HG02885 (cell line): ENCODE results near the gene TRAF1.
A peak's percentile ranks its signal among the peaks of the same experiment; 100 is the strongest.

ENCODE experiments used
- ATAC-seq: cut with Tn5 transposase; IDR thresholded peaks from one replicate; pipeline ENCODE4 v1.9.1; 2021; ENCODE audit warnings: mild to moderate bottlenecking; ENCODE audit not compliant: unreplicated experiment, poor library complexity

Gene TRAF1

GRCh38 chr9:120891884-120892747 lies 34.5 kb downstream of the TRAF1 start:
- peak; percentile 36 for ATAC-seq

GRCh38 chr9:120891245-120891883 lies 35.2 kb downstream of the TRAF1 start:
- no peak for ATAC-seq

- no peak for ATAC-seq
Observed at GRCh38 chr9:120890320-120891244, 36.0 kb downstream of the TRAF1 start.

- no peak for ATAC-seq
Observed at GRCh38 chr9:120889606-120890271, 36.9 kb downstream of the TRAF1 start.

GRCh38 chr9:120888626-120889025 lies 38.0 kb downstream of the TRAF1 start:
- ATAC-seq, result no peak

- no peak for ATAC-seq
Observed at GRCh38 chr9:120886490-120886967, 40.1 kb downstream of the TRAF1 start.

- no peak for ATAC-seq
Observed at GRCh38 chr9:120885958-120886357, 40.6 kb downstream of the TRAF1 start.

- no peak for ATAC-seq
Observed at GRCh38 chr9:120885457-120885856, 41.1 kb downstream of the TRAF1 start.

- no peak for ATAC-seq
Observed at GRCh38 chr9:120883608-120883996, 43.0 kb downstream of the TRAF1 start.

GRCh38 chr9:120882935-120883607 lies 43.5 kb downstream of the TRAF1 start:
- no peak for ATAC-seq

- no peak for ATAC-seq
Observed at GRCh38 chr9:120879446-120879845, 47.1 kb downstream of the TRAF1 start.

- ATAC-seq, result no peak
Observed at GRCh38 chr9:120878188-120879130, 48.1 kb downstream of the TRAF1 start.

GRCh38 chr9:120877276-120878034 lies 49.1 kb downstream of the TRAF1 start:
- ATAC-seq, result peak; percentile 39

- ATAC-seq, result peak; percentile 13
Observed at GRCh38 chr9:120876842-120877240, 49.8 kb downstream of the TRAF1 start, which contains the start of gene PHF19. TSS of gene PHF19 (minus strand) at chr9:120877188. CDS start at chr9:120874741, 2,447 bp downstream.

GRCh38 chr9:120875954-120876841 lies 50.4 kb downstream of the TRAF1 start:
- peak; percentile 62 for ATAC-seq

- ATAC-seq, result no peak
Observed at GRCh38 chr9:120875643-120875953, 51.0 kb downstream of the TRAF1 start.

GRCh38 chr9:120875195-120875565 lies 51.4 kb downstream of the TRAF1 start:
- ATAC-seq, result no peak
